DMS79 (cell line): ENCODE data around the gene ILDR1.

Source experiments
- DNase-seq: peaks from one replicate; lab custom pipeline; 2025; lab: John Stamatoyannopoulos, UW

The ILDR1 gene

DNA sequence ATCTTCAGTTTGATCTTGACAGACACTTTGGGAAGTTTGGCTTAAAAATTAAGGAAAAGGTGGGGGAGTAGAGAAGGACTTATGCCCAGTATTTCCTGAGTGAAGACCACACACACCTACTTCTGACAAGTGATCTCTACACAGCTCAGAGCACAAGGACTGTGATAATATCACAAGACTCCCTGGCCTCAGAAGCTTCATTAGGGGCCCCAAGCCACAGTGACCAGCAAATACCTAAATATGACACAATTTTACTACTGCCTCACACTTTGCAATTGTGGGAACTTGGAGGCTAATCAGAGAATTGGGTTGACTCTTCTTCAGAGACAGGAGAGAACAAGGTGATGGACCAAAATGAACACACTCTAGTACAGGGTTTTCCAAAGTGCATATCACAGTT lies 2.6 kb downstream of the ILDR1 start:
- DNase-seq, result no peak

DNA sequence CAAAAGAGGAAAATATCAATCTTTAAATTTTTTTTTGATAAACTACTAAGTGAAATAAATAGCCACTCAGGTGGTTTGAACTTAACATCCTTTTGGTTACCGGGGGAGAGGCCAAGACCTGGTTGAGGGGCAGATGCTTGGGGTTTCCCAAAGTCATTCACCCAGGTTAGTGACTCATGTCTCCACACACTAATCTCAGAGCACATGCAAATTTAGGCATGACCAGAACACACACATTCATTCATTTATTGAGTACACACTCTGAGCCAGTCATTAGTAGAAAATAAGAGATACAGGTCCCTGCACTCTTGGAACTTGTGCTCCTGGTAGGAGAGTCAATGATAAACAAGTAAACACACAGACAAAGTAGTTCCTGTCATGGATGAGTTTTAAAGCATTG lies 7.3 kb downstream of the ILDR1 start:
- no peak for DNase-seq

DNA sequence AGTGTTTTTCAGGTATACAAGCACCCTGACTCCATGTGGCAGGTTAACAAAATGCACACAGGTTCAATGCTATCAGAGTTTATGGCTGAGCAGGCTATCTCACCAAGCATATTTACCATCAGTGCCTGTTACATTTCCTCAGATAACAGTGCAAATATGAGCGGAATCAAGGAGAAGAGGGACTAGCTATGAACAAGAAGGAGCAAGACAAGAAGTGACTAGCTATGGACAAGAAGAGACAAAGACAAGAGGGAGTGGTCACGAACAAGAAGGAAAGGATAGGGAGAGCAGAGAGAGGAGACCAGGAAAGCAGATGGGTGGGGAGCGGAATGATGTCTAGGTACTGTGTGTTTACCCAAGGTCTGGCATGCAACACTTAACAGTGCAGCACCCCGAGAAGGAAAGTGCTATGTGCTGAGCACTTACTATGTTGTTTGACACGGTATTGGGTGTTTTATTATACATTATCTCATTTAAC lies 8.6 kb downstream of the ILDR1 start:
- DNase-seq, result no peak

DNA sequence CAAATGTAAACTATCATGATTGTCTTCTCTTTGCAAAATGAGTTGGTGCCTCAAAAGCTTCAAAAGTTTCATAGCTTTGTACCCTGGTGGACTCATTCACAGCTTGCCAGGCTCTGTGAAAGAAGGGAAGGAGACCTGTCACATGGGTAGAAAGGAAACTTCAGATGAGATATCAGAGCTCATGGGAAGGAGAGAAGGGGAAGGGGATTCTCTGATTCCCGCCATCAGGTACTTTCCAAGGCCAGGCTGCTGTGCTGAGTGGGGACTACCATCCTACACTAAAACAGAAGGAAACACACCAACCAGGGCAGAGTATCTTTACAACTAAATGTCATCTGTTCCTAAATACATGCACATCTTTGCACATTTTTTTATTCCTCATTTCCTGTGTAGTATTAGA lies 9.2 kb downstream of the ILDR1 start:
- no peak for DNase-seq

DNA sequence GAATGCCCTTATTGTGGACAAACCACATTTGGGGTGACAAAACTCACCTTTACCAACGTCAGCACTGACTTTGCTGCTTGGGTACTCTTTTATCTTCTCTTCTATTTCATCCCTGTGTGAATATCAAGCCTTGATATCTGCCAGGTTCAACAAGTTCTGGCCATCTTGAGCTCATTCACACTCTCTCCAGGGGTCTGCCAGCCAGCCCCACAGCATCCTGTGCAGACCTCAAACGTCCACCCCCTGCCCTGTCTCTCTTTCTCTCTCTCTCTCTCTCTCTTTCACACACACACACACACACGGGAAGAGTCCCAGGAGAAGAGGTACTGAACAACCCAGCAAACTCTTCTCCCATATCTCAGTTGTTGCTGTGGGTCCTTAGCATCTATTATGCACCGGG lies 10.7 kb downstream of the ILDR1 start:
- DNase-seq, result no peak

DNA sequence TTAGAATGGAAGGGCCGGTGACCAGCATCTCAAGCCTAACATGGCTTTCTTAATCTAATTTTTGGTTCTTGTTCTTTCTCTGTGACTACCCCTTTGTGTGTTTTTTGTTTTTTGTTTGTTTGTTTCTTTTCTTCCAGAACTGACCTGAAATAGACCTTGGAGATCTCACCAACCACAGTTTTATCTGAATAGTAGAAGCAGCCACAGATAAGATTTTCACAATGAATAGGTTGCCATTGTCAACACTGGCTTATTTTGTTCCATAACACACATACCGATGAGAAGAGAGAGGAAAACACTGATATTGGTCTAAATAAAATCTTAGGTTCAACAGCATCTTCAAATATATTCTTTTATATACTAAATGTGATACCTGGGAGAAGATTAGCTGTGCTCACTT lies 11.5 kb downstream of the ILDR1 start:
- DNase-seq, result no peak

DNA sequence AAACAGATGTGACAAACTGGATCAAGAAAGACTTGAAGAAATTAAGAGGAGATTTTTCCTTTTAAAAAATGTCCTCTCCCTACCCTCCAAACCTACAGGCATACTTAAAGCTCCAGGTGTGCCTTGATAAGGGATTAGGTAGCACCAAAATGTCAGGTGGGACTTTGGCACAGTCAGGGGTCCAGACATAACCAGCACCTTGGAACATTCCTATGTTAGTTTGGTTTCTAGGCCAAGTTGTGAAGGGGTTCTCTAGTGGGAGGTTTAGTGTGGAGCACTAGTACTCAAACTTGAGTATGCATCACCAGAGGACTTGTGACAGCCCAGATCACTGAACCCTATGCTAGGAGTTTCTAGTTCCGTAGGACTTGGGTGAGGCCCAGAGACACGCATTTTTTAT lies 13.9 kb downstream of the ILDR1 start:
- no peak for DNase-seq

DNA sequence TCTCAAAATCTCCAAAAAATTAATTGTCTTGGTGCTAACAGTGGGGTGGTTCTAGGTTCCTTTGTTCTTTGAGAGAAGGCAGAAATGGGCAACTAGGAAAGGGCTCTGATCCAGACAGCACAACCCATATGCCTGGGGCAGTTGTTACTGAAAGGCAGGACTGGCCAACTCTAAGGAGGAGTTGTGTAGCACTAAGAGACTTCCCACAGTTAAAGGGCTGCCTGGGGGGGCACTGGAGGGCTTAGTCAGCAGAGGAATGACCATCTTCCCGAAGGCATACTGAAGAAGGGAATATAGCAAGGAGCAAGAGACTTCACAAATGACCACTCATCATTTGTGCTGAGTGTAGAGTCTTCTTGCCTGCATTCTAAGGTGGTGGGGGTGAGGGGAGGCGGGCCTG lies 15.8 kb downstream of the ILDR1 start:
- DNase-seq, result no peak

DNA sequence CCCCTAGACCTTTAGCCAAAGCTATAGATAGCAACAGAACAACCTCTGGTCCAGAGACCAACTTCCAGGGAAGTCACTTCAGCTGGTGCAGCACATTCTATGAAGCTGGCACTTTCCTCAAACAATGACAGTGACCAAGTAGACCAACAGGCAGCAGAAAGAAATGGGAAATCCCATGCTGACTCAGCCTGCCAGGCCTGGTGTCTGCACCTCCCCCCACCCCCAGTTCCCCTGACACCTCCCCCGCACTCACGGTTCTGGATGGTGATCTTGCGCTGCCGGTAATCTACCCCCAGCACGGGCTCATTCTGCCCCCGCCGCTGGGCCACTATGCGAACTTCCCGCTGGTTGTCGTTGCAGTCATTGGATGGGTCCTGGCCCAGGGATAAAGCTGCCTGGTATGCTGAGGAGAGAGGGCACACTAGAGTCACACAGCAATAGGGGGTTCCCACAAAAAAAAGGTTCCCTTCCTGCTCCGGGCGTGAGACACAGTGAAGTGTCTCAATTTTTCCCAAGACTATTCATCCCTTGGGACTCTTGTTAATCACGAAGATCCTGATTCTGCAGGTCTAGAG lies 17.0 kb downstream of the ILDR1 start:
- DNase-seq, result no peak

DNA sequence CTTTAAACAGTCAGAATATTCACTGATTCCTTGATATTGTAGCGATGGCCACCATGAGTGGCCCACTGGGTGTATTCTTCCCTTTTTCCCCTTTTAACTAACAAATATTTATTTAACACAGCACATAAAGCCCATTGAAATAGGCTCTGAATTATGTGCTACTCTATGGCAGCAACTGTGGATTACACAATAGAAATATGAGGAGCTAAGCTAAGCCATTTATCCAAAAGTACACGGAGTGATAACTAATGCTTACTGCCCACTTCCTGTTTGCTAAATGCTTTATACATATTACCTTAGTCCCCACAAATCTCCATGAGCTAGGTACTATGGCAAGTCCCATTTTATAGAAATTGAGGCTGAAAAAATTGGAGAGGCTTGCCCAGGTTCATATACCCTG lies 17.9 kb downstream of the ILDR1 start:
- DNase-seq, result no peak

DNA sequence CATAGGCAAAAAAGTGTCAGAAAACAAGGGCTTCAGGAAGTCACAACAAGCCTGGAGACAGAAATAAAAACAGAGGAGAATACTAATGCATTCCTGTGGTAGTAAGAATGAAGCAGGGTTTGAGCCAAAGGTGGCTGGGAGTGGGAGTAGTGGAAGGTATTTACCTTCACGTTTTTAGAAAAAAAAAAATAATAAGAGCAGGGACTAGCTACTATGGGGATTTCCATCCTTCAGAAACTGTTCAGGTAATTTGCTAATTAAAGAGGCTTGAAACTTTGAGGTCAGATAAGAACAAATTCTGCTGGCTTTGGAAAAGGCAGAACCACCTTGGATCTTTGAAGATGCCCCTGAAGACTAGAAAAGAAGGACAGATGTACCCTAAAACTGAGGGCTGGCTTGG lies 18.4 kb downstream of the ILDR1 start:
- DNase-seq, result no peak

DNA sequence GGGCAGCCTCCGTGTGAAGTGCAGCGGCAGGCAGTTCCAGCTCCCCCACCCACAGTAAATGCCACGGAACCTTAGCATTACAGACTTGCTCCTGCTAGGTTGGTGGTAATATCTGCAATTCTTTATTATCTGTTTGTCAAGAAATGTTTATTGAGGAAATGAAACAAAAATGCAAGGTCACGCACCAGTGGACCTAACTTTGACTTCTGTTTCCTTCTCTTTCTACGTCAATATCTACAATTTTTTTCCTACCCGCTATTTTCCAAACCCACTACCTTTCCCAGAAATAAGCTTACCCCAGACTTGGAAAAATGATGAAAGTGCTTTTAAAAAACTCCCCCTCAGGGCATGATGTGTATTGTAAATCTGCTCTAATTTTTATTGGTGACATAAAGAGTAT lies 18.9 kb downstream of the ILDR1 start:
- DNase-seq, result no peak

DNA sequence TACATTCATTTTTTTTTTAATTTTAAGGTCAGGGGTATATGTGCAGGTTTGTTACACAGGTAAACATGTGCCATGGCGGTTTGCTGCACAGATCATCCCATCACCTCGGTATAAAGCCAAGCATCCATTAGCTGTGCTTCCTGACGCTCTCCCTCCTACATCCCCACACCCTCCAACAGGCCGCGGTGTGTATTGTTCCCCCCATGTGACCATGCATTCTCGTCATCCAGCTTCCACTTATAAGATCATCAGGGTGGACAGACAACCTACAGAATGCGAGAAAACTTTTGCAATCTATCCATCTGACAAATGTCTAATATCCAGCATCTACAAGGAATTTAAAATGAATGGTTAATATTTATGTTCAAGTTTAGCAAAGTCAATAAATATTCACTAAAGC lies 19.4 kb downstream of the ILDR1 start:
- DNase-seq, result no peak

DNA sequence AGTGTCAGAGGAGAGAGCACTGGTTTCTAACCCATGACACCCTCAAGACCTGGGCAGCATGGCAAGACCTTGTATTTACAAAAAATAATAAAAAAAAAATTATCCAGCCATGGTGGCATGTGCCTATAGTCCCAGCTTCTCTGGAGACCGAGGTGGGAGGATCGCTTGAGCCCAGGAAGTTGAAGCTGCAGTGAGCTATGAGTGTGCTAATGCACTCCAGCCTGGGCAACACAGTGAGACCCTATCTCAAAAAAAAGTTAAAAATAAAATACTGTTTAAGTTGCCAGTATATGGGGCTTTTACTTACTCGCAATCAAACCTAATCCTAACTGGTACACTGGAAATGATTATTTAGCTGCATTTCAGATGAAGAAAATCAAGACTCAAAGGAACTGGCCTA lies 20.2 kb downstream of the ILDR1 start:
- DNase-seq, result no peak

DNA sequence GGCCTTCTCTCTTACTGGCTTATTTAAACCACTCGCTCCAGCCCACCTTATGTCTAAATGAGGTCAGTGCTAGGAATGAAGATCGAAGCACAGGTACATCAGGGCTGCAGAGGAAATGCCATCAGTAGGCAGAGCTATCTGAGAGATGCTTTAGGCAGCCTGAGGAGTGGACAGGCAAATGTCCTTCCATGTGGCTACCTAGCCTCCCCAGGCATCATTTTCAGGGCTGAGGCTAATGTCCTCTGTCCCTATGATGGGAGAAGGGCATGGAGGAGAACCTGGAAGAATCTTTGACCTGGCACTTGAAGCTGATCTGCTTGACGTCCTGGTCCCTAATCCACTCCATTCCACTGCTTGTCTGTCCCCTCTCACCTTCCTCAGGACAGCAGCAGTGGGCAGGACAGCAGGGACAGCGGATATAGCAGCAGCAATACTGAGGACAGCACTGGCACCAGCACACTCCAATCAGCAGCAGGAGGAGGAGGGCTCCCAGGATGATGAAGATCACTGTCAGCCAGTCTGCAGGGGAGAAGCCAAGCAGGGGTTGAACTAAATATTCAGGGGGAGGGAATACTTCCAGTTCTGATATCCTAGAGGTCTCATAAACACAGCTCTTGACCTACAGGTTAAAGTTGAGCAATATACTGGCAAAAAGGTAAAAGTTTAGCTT lies 21.0 kb downstream of the ILDR1 start:
- DNase-seq, result no peak

DNA sequence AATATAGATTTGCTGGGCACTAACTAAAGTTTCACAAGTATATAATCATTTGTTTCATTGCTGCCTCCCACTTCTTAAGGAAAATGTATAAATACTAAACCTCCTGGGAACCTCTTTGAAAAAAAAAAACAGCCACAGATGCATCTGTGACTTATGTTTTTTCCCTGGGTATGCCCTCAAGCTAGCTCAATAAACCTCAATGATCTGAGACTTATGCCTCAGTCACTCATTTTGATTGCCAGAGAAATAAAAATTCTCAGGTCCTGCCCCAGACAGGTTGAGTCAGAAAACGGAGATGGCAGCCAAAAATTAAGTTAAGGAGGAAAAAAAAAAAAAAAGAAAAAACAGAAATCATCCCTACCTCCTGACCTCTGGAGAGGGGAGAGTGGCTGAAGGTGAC lies 22.1 kb downstream of the ILDR1 start:
- no peak for DNase-seq

DNA sequence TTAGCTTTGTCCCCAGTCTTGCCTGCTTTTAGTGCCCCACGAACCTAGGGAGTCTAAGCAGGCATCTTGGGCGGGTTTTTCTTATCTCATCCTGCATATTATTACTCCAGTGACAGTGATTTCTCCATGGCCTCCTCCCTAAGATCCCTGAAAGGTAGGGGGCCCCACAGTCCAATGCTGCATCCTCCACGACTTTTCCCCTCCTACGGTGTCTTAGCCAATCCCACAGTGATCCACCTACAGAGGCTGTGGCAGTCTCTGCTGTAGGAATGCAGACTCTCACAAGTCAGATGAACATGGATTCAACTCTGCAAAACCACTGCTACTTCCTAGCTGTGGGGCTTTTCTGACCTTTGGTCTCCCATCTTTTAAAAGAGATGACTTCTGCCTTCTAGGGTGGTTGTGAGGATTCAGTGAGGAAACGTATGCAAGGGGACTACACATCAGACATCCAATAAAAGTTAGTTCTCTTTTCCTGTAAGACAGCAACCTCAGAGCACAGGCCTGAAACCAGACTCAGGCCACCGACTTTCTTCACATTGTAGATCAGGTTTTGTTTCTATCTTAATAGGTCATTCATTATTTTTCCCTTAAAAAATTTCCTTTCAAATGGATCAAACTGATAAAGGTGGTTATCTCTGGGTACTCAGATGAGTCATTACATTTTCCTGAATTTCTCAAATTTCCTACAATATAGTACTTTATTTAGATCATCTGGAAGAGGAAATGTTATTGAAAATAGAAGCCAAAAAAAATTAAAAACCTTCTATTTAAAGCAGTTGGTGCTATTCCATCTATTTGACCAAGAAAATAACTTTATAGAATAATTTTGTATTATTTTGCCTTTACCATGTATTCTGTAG lies 23.2 kb downstream of the ILDR1 start:
- no peak for DNase-seq

DNA sequence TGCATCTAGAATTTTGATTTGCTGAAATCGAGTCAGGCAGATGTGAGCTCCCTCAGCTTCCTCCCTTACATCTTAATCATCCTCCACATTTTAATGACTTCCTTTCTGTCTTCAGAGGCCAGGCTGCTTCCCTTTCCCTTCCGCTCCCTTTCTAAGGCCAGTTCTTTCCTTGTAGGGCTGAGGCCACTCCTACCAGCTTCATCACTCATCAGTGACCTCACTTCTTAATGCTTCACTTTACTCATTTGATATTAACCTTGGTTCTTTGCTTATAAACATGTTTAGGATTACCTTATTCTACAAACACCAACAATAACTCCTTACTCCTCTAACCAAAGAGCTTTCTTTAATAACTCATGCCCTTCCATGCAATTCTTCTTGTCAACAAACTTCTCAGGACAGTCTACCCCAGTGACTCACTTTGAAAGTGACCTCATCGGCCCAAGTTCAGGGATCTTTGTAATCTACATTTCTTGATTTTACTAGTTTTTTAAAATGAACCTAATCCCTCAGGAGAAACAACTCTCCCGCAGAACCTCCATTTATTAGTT lies 23.9 kb downstream of the ILDR1 start:
- DNase-seq, result no peak

DNA sequence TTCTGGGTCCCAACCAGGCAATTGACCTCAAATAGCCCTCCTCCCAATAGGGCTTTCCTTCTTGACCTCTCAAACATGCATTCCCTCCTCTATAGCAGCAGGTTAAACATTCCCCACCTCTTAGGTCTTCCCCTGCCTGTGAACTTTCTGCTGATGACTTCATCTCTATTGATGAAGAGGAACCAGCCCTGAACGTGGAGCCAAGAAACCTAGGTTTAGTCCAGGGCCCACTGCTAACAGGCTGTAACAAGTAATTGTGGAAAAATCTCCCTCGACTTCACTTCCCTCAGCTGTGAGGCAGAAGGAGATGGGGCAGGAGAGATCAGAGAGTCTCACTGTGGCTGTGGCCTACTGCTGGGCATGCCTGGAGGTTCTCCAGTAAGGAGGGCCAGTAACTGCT lies 24.7 kb downstream of the ILDR1 start:
- DNase-seq, result no peak

DNA sequence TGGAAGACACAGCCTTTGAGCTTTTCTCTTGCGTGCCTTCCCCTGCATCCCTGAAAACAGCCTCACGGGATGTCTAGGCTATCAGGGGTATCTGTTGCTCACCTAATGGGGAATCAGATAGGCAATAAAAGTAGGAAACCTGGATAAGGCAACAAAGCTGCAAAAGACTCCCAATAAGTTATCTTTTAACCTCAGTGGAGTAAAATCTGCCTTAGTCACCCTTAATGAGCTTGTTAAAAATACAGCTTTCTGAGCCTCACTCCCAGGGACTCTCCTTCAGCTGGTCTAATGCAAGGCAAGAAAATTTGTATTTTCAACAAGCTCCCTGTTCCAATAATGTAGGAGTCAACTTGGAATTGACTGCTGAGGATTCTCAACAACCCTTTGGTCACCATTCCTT lies 25.6 kb downstream of the ILDR1 start:
- DNase-seq, result no peak

DNA sequence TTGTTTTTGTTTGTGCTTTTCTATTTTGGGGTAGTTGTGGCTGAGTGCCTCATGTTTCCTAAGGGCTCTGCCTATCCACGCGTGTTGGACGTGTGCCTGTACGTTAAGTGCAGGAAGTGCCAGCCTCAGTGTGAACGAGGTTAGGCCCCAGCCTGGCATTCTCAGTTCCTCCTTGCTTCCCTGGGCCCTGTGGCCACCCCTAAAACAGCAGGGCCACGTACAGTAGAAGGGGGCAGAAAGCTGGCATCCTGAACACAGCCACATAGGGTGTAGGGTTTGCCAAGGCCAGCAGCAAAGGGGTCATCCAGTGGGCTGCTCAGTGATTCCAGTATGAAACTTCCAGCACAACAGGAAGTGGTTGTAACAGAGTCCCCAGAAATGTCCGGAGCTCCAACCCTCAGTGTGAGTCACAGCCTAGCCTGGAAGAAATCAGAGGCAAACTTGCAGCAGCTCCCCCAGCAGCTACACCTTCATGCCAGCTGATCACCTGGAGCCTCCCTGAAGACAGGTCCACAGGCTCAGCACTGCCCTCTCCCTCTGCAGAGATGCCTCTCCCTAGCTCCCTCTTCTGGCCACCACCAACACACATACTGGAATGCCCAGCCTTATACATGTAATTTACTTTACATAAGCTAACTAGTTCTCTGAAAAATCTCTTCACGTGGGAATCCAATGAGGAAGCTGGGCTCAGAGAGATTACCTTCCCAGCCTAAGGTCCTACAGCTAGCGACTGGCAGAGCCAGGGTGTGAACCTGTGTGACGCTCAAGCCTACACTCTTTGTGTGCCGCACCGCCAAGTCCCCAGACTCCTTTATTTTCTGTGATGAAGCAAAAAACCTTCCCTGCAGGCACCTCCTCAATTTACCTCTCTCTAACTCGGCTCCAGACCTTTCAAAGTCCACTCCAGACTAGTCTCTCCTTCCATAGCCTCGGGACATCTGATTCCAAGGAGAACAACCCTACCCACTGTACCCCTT lies 26.6 kb downstream of the ILDR1 start:
- DNase-seq, result no peak

DNA sequence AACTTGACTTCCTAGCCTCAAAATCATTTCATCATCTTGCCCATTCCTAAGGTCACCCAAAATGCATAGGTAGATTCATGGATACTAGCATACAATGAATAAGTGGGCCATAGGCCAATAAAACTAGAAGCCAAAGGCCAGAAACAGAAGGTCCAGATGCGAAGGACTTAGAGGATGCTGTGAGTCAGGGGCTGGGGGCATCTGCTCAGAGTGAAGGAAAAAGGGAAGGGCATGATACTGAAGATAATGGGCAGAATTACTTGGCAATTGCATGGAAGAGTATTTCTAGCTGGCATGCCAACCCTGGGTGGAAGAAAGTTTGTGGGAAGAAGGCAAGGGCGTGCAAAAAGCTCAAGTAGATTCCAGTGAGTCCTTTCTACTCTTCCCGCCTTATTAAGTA lies 27.5 kb downstream of the ILDR1 start:
- DNase-seq, result no peak
